GM12878 (cell line): Measurements from ENCODE around the gene ITPR2. TPM values are rescaled to one million over a fixed set of nuclear protein-coding genes. Genes with fewer than 3 reads are reported as not detected.

ENCODE experiments used
- ATAC-seq: fragments of 200-7000 bp; cut with Tn5 transposase; 3 replicates; pipeline ENCODE4 v1.9.1; 2020; ENCODE audit warnings: mild to moderate bottlenecking, moderate library complexity
- BruUV-seq: library from RNA; stranded (reverse); fragments of 400-500 nt; replicated peaks from 2 replicates; lab custom pipeline; 2021; lab: Mats Ljungman, UMichigan
- CTCF ChIA-PET: fragments of 300-600 bp; sonication (Branson Sonifier 250); formaldehyde crosslinking; extraction: SDS; loops from one replicate; lab custom pipeline; 2021; ENCODE audit warnings: inconsistent platforms; lab: Yijun Ruan, JAX
- POLR2A ChIA-PET: fragments of 350-600 bp; formaldehyde crosslinking; extraction: SDS; loops from one replicate; lab custom pipeline; 2021; ENCODE audit warnings: inconsistent platforms; lab: Charles Lee
- RAD21 ChIA-PET: fragments of 300-600 bp; sonication (Branson Sonifier 250); formaldehyde crosslinking; loops from one replicate; lab custom pipeline; 2023; ENCODE audit warnings: antibody characterized with exemption; ENCODE audit not compliant: unreplicated experiment; lab: Charles Lee
- SMC1A ChIA-PET: fragments of 300-600 bp; sonication (Branson Sonifier 250); formaldehyde crosslinking; loops from one replicate; lab custom pipeline; 2023; ENCODE audit not compliant: unreplicated experiment, uncharacterized antibody; lab: Charles Lee
- DNase-seq: peaks from one replicate; pipeline ENCODE4 v3.0.0-alpha.2; 2011; ENCODE audit warnings: low read depth, low spot score
- FAIRE-seq: peaks from 3 replicates; lab custom pipeline; 2011; peaks lifted over from hg19 to GRCh38; lab: Jason Lieb, UNC
- H2AFZ ChIP-seq: 2 replicates; pipeline ENCODE4 v1.6.0; 2011; ENCODE audit warnings: low read depth, low read length, control low read depth; ENCODE audit not compliant: control insufficient read depth
- H3K27ac ChIP-seq: 2 replicates; pipeline ENCODE4 v1.5.1; 2011; ENCODE audit warnings: control low read depth; ENCODE audit not compliant: control insufficient read depth, insufficient read depth
- H3K27me3 ChIP-seq, 2 experiments: replicated peaks in 1 of 2; 2 replicates each; pipeline versions ENCODE4 v1.6.0 to v1.6.1; 2011; ENCODE audit warnings: low read length in 1 of 2; ENCODE audit not compliant: control insufficient read depth in 2 of 2, insufficient read depth in 2 of 2
- H3K36me3 ChIP-seq, 2 experiments: 2 replicates each; pipeline ENCODE4 v1.5.1; 2011; ENCODE audit warnings: low read length in 1 of 2; ENCODE audit not compliant: control insufficient read depth in 2 of 2, insufficient read depth in 2 of 2
- H3K4me1 ChIP-seq: 2 replicates; pipeline ENCODE4 v1.6.1; 2011; ENCODE audit warnings: mild to moderate bottlenecking, low read length, moderate library complexity, mixed read lengths; ENCODE audit not compliant: control insufficient read depth, insufficient read depth
- H3K4me2 ChIP-seq: 2 replicates; pipeline ENCODE4 v1.6.0; 2011; ENCODE audit warnings: control low read depth; ENCODE audit not compliant: control insufficient read depth, insufficient read depth
- H3K4me3 ChIP-seq: fragments of 200-600 bp; sonication (generic); 2 replicates; pipeline ENCODE4 v1.5.1; 2016
- H3K79me2 ChIP-seq: 2 replicates; pipeline ENCODE4 v1.6.0; 2011; ENCODE audit warnings: low read length; ENCODE audit not compliant: control insufficient read depth, insufficient read depth
- H3K9ac ChIP-seq: 2 replicates; pipeline ENCODE4 v1.8.0; 2011; ENCODE audit warnings: low read length, control low read depth, mixed read lengths; ENCODE audit not compliant: control insufficient read depth, insufficient read depth
- H3K9me3 ChIP-seq: replicated peaks from 3 replicates; pipeline ENCODE4 v1.5.1; 2011; ENCODE audit warnings: mild to moderate bottlenecking, low read length; ENCODE audit not compliant: control insufficient read depth, insufficient read depth
- H4K20me1 ChIP-seq: 2 replicates; pipeline ENCODE4 v1.6.0; 2011; ENCODE audit not compliant: control insufficient read depth, insufficient read depth
- BRCA1 ChIP-seq: IDR thresholded peaks from 2 replicates; pipeline ENCODE4 v1.6.1; 2011; ENCODE audit warnings: low read depth, low read length, improper control_type of control experiment
- HDGF ChIP-seq: fragments of 450-650 bp; IDR thresholded peaks from 2 replicates; pipeline ENCODE4 v1.6.1; 2016; ENCODE audit warnings: antibody characterized with exemption
- IRF3 ChIP-seq: fragments of 450-650 bp; IDR thresholded peaks from 2 replicates; pipeline ENCODE4 v1.6.1; 2014; ENCODE audit warnings: mild to moderate bottlenecking
- PBX3 ChIP-seq: IDR thresholded peaks from 2 replicates; pipeline ENCODE4 v1.6.1; 2011; ENCODE audit warnings: mild to moderate bottlenecking, low read depth, low read length, moderate library complexity; ENCODE audit not compliant: insufficient replicate concordance
- POLR2A ChIP-seq: IDR thresholded peaks from 2 replicates; pipeline ENCODE4 v1.6.1; 2011; ENCODE audit warnings: low read depth, mild to moderate bottlenecking, low read length
- RELB ChIP-seq: fragments of 450-650 bp; IDR thresholded peaks from 2 replicates; pipeline ENCODE4 v1.6.1; 2017; ENCODE audit warnings: low read depth, mild to moderate bottlenecking, moderate library complexity
- REST ChIP-seq: IDR thresholded peaks from 2 replicates; pipeline ENCODE4 v1.6.1; 2012; ENCODE audit warnings: mild to moderate bottlenecking, low read depth, low read length
- TCF3 ChIP-seq: IDR thresholded peaks from 2 replicates; pipeline ENCODE4 v1.6.1; 2012; ENCODE audit warnings: low read depth, mild to moderate bottlenecking, low read length, borderline replicate concordance; ENCODE audit not compliant: insufficient read depth
- TCF7 ChIP-seq: IDR thresholded peaks from 2 replicates; pipeline ENCODE4 v1.6.1; 2014; ENCODE audit warnings: antibody characterized with exemption, borderline replicate concordance
- WGBS: methylation state at CpG from one replicate; pipeline ENCODE4 v1.1.6; 2016; ENCODE audit warnings: low lambda C conversion rate; ENCODE audit not compliant: insufficient replicate concordance, insufficient coverage; ENCODE audit errors: missing lambda C conversion rate; 5-methylcytosine and 5-hydroxymethylcytosine counted together
- in situ Hi-C: fragments of 300-500 bp; cut with MboI; formaldehyde crosslinking; loops from 9 replicates; pipeline ENCODE4 v1.14.3; 2018; ENCODE audit warnings: mixed read lengths
- intact Hi-C: fragments of 100-400 bp; cut with micrococcal nuclease; formaldehyde crosslinking; loops from one replicate; pipeline ENCODE4 v1.14.2; 2022; ENCODE audit not compliant: unreplicated experiment
- polyA plus RNA-seq, 11 experiments: library from polyadenylated mRNA; depleted of rRNA in 4 of 11; unstranded in 6 of 11; stranded (reverse) in 5 of 11; fragments of >200 nt; fragmentation: Nextera tagmentation in 4 of 11; fragmentation: Illumina TruSeq in 1 of 11; extraction: Ambion mirVana in 4 of 11; extraction: Trizol in 1 of 11; gene quantifications; 1 replicate in 1 of 11; 2 replicates in 10 of 11; pipeline versions ENCODE4 v1.2.1 to v1.2.3, GENCODE V29; 2011 to 2016; ENCODE audit warnings: inconsistent platforms in 2 of 11, missing spikeins in 2 of 11, low read depth in 1 of 11
- total RNA-seq, 4 experiments: library from RNA; depleted of rRNA in 3 of 4; stranded (reverse); fragments of >200 nt in 3 of 4; fragmentation: Illumina TruSeq in 1 of 4; extraction: Trizol in 1 of 4; gene quantifications; 2 replicates each; pipeline versions ENCODE4 v1.2.1 to v1.2.3, GENCODE V29; 2013 to 2021

ITPR2 gene
- total and polyA plus RNA-seq, 10 of the 15 experiments (the other 5 are each of a cell fraction or from before 2014, with no cell fraction given), result 7.5 to 76.2 (median 47.1) TPM

- Histone ChIP-seq H3K4me1 (no peaks in the 10 kb centered on the region), H2AFZ (no peak overlapping the region), H3K79me2 (no peaks in the 10 kb centered on the region), H3K27me3 (no peaks in the 10 kb centered on the region), H3K9me3 (no peaks in the 10 kb centered on the region), H3K9ac (no peak overlapping the region), H3K4me2 (no peak overlapping the region), H3K4me3 (no peak overlapping the region), H3K27ac (no peak overlapping the region), H4K20me1 (no peaks in the 10 kb centered on the region), H3K36me3 (peaks cover 3 to 10% of the 10 kb centered on the region in 2 experiments)
- no peak for DNase-seq
- intact Hi-C loops, result no loop called here
- TF ChIP-seq RELB (no peak), BRCA1 (no peak), TCF7 (no peak), PBX3 (no peak), IRF3 (no peak), HDGF (no peak), POLR2A (no peak), TCF3 (no peak), REST (no peak)
- RAD21 ChIA-PET, result no interaction called here
- SMC1A ChIA-PET, result no interaction called here
- in situ Hi-C loops, result no loop called here
- ATAC-seq, result no peak
- FAIRE-seq, result no peak
- BruUV-seq, result no TSS peak
- POLR2A ChIA-PET, result no interaction called here
- CTCF ChIA-PET, result interaction anchor here (1.5 kb wide), 1 partner anchor 8 kb away, joined by 3 read pairs; no protein-coding TSS in a partner anchor
- WGBS, result 71% methylated on average over 6 of the region's 6 CpGs
These were observed 143.6 kb downstream of the ITPR2 start for GRCh38 chr12:26689281-26689841.
